ENCODE data around the gene SLC43A2.
"Not testable (repeated sequence)": the region's sequence is repeated elsewhere in the genome, so short reads cannot be mapped to it uniquely, and the experiment has no call there.

Gene SLC43A2

DNA sequence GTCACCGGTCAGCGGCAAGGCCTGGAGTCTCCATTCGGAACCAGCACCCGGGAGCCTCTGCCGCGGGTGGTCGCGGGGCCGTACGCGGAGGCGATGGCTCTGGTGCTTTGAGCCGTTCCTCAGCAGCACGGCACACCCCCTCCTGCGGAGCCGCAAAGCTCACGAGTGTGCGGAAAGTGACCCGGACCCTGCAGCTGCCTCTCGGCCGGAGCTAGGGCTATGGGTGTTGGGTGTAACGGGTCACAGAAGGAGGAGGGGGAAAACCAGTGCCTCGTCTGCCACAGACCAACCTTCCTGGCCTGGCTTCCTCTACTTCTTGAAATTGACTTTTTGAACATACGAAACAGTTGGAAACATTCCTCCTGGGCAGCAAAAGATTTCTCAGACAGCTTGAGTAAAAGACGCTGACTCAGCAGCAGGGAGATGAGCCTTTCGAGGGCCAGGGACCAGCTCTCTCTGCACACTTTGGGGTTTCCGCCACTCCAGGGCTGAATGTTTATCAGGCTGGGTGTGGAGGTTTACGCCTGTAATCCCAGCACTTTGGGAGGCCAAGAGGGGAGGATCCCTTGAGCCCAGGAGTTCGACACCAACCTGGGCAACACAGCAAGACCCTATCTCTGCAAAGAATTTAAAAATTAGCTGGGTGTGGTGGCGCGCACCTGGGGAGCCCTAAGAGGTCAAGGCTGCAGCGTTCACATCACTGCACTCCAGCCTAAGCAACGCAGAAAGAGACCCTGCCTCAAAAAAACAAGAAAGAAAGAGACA, 39.6 kb downstream of the SLC43A2 start:
- no peak for DNase-seq

DNA sequence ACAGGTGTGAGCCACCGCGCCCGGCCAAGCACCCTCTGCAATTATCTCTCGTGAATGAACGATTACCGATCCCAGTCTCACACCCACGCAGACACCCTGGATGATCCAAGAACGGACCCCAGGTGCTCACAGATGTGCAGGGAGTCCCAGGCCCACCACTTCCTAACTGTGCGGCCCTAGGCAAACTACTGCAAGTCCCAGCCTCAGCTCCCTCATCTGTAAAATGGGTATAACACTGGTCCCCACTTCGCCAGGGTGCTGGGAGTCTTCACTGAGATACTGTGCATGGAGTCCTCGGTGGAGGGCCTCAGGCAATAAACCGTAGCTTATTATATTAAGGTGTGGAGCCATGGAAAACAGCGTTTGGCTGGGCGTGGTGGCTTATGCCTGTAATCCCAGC, 44.5 kb downstream of the SLC43A2 start:
- DNase-seq: no peak

DNA sequence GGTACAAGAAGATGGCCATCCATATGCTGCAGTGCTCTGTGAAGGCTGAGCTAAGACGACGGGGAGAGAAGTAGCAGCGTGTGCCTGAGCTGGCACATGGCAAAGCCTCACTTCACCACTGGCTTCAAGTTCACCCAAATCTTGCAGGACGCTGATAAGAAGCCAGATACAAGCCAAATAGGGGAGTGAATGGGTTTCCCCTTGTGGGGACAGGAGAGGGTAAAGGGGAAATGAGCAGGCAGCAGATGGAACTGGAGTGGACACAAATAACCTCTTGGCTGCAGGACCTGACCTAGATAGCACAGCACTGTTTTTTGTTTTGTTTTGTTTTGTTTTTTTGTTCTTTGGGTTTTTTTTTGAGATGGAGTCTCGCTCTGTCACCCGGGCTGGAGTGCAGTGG, 45.1 kb downstream of the SLC43A2 start:
- DNase-seq: no peak

DNA sequence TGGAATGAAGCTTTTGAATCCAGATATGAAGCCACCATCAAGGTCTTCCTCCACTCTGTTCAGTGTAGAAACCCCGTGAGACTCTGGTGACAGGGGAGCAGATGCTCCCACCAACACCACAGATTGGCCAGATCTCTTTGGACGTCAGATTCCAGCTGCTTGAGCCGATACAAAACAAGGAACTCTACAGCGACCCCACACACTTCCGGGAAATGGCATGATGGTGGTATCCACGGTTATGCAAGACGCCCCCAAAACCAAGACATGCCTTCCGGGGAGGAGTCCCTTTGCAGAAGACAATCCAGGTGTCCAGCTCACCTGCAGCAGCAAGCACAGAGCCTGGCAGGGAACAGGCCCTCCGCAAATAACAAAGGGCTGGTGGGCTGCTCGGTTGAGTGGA, 46.3 kb downstream of the SLC43A2 start:
- no peak for DNase-seq

DNA sequence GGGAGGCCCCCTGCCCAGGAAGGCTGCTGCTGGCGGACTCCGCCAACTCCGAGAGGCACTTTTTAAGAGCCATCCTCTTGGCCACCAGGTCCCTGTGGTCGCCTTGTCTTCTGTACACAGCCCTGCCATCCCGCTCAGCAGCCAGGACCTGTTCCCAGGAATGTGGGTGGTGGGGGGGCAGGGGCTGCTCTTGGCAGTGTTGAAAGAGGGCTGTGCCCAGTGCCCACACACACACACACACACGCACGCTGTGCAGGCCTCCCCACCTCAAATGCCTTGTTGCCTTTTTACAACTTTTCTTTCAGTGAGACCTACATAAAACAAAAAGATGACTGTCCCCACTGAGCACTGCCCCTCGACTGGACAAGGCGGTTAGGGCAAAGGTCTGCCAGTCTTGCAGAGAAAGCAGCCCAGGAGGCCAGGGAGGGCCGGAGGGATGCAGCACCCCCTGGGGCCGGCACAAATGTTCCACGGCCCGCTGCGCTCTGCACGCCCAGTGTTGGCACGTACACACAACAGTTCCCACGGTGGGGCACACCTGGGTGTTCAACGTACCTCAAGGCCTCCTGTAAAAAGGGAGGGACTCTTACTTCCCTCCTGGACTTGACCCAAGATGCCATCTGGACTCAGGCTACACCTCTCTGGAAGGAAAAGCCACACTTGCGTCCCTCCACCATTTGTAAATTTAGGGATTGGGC, 47.5 kb downstream of the SLC43A2 start:
- no peak for DNase-seq

DNA sequence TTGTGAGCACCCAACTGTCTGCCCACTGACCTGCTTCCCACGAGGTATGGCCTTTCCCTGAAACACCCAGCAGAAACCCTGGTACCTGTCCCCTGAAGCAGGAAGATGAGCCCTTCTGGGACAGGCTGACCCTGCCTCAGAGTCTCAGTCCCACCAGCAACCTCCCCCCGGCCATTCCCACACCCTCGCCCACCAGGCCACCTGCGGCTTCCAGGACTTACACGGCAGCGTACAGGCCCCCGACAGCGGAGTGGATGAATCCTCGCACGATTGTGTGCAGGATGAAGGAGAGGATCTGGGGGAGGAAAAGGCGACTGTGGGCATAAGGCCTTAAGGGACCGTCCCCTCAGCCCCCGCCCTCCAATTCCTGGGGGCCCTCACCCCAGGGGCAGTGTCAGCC, 50.6 kb downstream of the SLC43A2 start:
- DNase-seq: no peak

DNA sequence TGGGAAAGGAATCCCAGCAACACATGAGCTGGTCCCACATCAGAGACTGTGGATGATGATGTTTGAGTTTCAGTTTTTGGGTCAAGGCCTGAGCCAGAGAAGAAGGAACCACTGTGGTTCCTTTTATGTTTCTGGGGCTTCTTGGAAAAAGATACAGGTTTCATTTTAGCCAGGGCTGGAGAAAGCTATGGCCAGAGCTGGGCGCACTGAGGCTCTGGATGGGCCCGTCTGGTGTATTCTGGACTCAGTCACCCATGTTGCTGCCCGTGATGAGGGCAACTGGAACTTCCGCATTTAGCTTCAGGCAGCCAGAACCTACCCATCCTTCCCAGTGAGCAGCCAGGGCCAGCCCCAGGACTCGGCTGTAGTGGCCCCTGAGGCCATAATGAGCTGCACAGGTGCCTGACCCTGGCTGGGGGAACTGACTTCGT, 51.0 kb downstream of the SLC43A2 start:
- no peak for DNase-seq

DNA sequence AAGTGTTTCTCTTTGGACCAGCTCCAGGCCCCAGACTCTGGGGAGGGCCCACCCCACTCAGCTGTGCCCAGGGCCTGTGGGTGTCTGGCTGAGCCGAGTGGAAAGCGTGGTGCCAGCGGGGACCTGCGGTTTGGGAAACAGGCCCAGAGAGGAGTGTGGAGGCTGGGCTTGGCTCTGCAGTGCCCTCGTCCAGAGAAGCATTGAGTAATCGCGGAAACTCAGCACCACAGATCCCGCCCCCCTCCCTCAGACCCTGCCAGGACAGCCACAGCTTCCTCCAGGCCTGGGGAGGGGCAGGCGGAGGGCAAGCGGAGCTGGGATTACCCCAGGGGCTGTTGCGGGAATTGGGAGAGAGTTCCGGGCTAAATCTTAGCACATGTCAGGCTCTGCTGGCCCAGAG, 51.5 kb downstream of the SLC43A2 start:
- DNase-seq: no peak

DNA sequence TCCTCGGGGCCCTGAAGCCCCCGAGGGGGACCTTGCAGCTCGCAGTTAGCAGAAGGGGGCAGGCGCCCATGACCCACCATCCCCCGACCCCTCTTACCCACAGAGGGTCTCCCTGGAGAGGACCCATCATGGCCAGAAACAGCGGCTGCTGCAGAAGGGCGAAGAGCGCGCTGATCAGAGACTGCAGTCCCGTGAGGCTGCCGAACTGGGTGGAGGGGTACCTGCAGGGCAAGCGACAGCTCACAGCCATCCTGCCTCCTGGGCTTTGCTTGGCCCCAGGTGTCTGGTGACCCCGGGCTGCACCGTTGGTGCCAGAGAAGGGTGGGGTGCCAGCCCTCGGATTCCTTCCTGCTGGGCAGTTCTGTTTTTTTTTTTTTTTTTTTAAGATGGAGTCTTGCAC, 52.1 kb downstream of the SLC43A2 start:
- DNase-seq: no peak

DNA sequence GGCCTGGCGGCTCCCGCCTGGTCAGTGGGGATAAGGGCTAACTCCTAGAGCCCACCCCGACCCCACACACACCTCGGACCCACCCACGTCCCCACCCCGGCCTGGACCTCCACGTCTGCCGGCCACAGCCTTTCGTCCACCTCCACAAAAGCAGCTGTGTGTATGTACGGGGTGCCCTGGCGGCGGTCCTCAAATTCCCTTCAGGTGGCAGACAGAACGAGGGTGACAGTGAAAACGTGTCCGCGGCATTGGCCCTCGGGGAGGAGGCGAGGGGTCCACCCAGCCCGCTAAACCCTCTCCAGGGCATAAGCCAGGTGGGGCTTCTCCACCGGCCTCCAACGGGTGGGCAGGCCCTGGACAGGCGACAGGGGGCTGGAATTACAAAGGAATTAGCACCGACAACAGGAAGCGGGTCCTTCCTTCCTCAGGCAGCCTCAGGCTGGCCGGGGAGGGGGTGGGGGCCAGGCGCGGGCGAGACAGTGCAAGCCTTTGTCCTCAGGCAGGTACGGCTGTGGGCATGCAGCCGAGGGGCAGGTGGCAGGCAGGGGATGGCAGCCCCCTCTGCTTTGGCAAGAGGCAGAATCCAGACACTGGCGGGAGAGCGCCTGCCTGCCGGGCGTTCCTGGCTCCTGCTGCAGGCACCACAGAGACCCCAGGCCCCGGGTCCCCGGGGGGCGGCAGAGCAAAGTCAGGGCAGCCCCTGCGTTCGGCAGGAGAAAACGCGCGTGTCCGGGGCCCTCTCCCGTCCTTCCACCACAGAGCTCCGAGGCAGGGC, 53.8 kb downstream of the SLC43A2 start:
- no peak for DNase-seq

DNA sequence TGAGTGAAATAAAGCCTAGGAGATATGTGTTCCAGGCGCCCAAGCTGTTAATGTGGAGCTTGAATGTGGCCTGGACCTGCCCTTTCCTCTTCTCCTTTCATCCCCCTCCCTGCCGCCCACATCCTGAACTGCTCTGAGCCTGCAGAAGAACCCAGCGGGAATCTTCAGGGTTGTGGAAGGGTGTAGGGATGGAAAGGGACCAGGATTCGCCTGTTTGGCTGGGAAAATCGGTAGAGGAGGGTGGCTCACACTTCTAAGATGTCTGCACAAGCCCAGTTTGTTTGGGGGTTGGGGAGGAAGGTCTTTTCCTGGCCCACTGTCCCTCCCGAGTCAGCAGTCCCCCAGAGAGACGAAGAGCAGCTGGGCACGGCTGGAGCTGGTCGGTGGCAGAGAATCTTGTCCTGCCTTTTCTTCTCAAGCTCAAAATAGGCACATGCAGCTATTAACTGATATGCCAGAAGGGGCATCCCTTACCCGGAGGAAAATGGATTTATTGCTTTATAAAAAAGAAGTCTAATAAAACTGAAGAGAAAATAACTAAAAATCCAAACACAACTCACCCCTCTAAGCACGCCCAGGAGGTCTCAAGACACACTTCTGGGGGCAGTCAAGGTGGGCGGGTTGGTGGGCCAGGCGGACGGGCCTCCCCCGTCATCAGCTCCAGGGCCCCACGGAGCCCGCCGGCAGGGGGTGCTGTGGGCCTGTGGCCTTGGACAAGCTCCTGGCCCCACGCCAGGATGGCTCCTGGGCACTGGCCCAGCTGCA, 54.5 kb downstream of the SLC43A2 start:
- DNase-seq: peak; percentile 16

DNA sequence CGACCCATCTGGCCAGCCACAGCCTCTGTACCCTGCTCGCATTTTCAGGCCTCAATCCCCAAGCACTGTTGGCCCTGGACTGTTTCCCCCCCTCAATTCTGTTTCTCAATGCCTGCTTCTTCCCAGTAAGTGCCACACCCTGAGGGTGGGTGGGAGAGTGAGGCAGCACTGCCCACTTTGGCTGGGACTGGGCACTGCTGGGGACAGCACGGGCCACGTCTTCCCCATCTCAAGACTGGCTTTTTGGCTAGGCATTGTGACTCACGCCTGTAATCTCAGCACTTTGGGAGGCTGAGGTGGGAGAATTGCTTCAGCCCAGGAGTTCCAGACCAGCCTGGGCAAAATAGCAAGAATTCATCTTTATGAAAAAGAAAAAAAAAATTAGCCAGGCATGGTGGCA, 56.0 kb downstream of the SLC43A2 start:
- not testable (repeated sequence) for DNase-seq

DNA sequence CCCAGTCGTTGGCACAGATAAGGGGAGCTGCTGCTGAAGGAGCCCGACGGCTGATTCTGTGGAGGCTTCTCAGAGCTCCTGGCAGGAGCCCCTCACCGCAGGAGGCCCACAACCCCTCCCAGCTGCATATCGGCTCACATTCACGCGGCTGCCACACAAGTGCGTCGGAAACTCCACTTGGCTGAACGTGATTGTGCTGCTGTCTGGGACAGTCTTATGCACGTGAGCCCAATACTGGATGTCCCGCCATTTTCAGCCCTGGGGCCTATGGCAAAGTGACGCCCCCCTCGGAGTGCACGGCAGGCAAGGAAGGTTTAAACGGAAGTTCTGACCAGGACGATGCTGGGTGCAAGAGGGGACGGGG, 57.3 kb downstream of the SLC43A2 start:
- DNase-seq: no peak

DNA sequence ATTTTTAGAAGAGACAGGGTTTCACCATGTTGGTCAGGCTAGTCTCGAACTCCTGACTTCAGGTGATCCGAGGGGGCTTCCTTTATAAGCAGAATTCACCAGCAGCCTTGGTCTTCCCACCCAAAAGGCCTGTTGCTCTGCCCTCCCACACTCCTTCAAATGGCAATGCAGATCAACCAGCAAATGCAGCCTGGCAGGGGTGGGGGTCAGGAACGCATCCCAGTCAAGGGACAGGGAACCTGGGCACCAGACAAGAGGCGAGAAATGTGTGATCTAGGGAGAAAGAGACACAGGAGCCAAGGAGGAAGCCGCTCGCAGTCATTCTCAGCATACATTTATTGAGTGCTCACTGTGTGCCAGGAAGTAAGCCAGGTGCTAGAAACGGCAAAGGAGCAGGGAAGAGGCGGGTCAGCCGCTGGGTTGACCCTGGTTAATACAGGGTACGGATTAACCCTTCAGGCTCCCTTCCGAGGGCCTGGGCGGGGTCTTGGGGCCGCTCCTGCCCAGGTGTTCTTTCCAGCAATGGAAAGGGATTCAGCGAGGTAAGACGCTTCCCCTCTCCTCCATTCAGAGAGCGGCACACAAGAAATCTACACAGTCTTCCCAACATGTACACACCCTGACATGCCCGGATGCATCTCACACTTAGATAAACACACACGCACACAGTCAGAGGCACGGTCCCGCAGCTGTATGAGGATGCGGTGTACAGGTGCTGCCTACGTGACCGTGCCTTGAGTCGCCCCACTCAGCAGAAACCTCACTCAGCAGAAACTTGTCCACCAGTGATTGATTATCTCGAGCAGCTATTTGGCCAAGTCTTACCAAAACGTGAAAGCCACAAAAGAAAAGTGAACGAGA, 59.5 kb downstream of the SLC43A2 start:
- DNase-seq: no peak

DNA sequence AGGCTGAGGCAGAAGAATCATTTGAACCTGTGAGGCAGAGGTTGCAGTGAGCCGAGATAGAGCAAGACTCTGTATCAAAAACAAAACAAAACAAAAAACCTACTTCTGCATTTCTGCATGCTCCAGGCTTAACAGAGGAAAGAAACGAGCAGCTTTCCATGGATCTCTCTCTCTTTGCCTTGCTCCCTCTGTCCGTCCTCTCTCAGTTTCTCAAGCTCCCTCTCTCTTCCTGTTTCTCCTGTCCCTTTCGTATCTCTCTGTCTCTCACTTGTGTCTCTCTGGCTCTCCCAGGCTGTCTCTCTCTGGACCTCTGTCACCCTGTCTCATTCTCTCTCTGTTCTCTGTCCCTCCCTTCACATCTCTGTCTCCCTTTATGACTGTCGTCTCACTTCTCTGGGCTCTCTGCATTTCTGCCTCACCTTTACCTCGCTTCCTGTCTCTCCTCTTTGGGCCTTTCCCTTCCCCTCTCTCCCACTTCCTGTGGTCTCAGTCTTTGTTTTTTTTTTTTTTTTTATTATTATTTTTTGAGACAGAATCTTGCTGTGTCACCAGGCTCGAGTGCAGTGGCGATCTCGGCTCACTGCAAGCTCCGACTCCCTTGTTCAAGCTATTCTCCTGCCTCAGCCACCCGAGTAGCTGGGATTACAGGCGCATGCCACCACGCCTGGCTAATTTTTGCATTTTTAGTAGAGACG, 62.0 kb downstream of the SLC43A2 start:
- no peak for DNase-seq

DNA sequence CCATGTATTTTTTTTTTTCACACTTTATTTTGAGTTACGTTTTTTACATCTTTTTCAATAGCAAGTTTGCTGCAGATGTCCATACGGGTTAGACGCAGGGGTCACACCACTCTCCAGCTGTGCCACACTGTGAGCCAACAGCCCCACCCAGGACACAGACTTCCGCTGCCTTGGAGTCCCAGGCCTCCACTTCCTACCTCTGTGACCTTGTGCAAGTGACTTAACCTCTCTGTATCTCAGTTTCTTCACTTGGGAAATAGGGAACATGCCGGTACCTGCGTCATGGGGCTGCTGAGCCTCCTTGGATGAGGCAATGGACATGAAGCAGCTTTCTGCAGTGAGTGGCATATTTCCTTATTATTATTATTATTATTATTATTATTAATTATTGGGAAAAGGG, 62.8 kb downstream of the SLC43A2 start:
- DNase-seq: no peak

DNA sequence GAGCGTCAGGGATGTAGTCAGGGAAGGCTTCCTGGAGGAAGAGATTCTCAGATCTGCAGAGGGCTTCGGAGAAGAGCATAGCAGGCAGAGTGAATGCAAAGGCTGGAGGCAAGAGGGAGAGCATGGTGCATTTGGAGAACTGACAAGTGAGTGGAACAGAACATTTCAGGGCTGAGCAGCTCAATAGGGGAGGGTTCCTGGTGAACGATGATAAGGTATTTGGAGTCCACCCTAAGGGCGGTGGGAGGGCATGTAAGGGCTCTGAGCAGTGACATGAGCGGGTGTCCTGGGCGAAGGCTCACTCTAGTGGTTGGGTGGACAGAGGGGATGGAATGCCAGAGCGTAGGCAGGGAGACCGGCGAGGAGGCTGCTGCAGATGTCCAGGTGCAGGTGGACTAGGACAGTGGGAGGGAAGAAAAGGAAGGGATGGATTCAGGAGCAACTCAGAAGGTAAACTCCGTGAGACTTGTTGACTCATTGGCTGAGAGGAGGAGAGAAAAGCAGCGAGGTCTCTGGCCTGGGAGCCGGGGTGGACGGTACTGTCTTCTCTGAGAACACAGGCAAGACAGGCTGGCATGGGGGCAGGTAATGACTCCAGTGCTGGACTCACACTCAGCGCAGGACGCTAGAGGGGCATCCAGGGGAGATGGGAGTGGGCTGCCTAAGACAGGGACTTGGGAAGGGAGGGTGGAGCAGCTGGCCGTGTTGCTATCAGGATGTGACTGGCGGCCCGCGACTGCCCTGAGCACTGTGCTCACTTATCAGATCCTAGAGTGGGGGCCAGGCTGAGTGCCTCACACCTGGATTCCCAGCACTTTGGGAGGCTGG, 64.6 kb downstream of the SLC43A2 start:
- DNase-seq: no peak

DNA sequence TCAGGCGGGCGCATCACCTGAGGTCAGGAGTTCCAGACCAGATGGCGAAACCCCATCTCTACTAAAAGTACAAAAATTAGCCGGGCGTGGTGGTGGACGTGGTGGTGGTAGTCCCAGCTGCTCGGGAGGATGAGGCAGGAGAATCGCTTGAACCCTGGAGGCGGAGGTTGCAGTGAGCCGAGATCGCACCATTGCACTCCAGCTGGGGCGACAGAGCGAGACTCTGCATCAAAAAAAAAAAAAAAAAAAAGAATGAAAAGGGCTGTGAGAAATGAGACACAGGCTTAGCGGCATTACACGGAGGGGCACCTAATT, 65.2 kb downstream of the SLC43A2 start:
- not testable (repeated sequence) for DNase-seq

DNA sequence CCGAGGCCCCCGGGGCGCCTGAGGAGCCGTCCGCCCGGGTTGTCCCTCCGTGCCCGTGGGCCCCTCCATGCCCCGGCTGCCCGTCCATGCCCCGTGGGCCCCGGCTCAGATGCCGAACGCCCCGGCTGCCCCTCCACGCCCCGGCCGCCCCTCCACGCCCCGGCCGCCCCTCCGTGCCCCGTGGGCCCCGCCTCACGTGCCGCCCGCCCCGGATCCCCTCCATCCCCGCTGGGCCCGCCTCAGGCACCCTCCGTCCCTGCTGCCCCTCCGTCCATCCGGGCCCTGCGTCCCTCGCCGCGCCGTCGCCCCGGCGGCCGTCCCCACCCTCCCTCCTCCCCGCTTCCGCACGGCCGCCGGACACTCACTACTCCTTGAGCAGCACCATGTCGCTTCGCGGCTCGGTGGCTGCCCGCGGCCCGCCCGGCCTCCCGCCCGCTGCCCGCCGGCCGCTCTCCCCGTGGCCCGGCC, 66.4 kb downstream of the SLC43A2 start:
- no peak for DNase-seq

DNA sequence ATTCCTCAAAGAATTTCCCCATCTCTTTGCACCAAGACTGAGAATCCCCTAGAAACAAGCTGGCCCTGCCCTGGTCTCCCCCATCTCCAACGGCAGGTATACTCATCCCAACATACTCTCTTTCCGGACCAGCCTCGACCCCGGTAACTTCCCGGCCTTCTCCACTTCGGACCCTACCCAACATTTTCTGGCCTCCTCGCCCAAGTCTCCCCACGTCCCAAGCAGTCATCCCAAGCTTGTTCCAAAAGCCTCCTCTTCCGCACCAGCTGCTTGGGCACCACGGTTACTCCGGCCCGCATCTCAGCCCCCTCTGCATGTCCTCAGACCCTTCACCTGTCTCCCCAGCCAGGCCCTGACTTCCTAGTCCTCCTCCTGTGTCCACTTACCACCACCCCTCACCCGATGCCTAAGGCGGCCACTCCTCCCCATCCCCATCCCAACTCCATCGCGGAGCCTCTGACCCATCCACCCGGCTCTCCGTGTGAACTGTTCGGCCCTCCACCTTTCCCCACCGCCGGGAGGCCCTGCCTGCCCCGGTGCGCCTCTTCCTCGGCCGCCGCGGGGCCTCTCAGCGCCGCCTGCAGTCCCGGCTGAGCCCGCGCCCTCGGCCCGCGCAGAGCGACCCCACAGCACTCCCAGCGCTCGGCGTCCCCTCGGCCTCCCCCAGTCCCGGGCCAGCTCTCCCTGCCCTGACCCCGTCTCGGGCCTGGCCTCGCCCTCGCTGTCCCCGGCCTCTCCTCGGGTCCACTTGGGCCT, 67.0 kb downstream of the SLC43A2 start:
- DNase-seq: no peak

All from NCI-H2029 treated with DMSO at 0.1 percent for 48 hours (cell line).